SU-DHL-6 (cell line): ENCODE data around the gene MUC5B.

ENCODE experiments used
- H2AFZ ChIP-seq: fragments of 200-600 bp; sonication (generic); 2 replicates; pipeline ENCODE4 v1.6.1; 2014; ENCODE audit warnings: low read depth, mild to moderate bottlenecking, moderate library complexity, mixed read lengths, antibody characterized with exemption, low read length; ENCODE audit not compliant: severe bottlenecking
- H3F3A ChIP-seq: fragments of 200-600 bp; shearing (Covaris generic); 2 replicates; pipeline ENCODE4 v1.6.0; 2016; ENCODE audit warnings: antibody characterized with exemption, mild to moderate bottlenecking; ENCODE audit not compliant: insufficient read depth
- H3K27ac ChIP-seq: fragments of 200-600 bp; sonication (generic); 2 replicates; pipeline ENCODE4 v1.5.1; 2016; ENCODE audit warnings: low read depth, mild to moderate bottlenecking, low read length, moderate library complexity, mixed read lengths
- H3K27me3 ChIP-seq: fragments of 200-600 bp; sonication (generic), shearing (Covaris generic); 2 replicates; pipeline ENCODE4 v1.6.0; 2014; ENCODE audit warnings: mild to moderate bottlenecking, low read length
- H3K36me3 ChIP-seq: fragments of 200-600 bp; sonication (generic); 2 replicates; pipeline ENCODE4 v1.6.1; 2014; ENCODE audit warnings: mild to moderate bottlenecking, low read length, mixed read lengths
- H3K4me2 ChIP-seq: fragments of 300-600, 200-600 bp; shearing (Covaris generic), sonication (generic); 2 replicates; pipeline ENCODE4 v1.6.0; 2014; ENCODE audit warnings: low read length, low read depth, mild to moderate bottlenecking; ENCODE audit not compliant: poor library complexity, severe bottlenecking
- H3K4me3 ChIP-seq: fragments of 200-600 bp; sonication (generic); 2 replicates; pipeline ENCODE4 v1.5.1; 2014; ENCODE audit warnings: antibody characterized with exemption, low read length, mild to moderate bottlenecking, mixed read lengths; ENCODE audit not compliant: insufficient read depth, poor library complexity, severe bottlenecking
- H3K79me2 ChIP-seq: fragments of 200-600 bp; sonication (generic); 2 replicates; pipeline ENCODE4 v1.6.1; 2014; ENCODE audit warnings: mild to moderate bottlenecking, low read length, moderate library complexity; ENCODE audit not compliant: insufficient read depth
- H3K9ac ChIP-seq: fragments of 200-600 bp; sonication (generic); 2 replicates; pipeline ENCODE4 v1.7.0; 2014; ENCODE audit warnings: mild to moderate bottlenecking, low read length
- H3K9me2 ChIP-seq: fragments of 200-600 bp; sonication (generic); replicated peaks from 2 replicates; pipeline ENCODE4 v1.6.1; 2014; ENCODE audit warnings: low read length; ENCODE audit not compliant: insufficient read depth
- H3K9me3 ChIP-seq: fragments of 200-600 bp; sonication (generic); 2 replicates; pipeline ENCODE4 v1.6.1; 2014; ENCODE audit warnings: low read length, mixed read lengths; ENCODE audit not compliant: insufficient read depth
- H4K20me1 ChIP-seq: fragments of 200-600 bp; sonication (generic); 2 replicates; pipeline ENCODE4 v1.6.1; 2014; ENCODE audit warnings: low read depth, mild to moderate bottlenecking, antibody characterized with exemption, low read length, moderate library complexity, mixed read lengths
- CTCF ChIP-seq: fragments of 200-600 bp; sonication (generic); IDR thresholded peaks from one replicate; pipeline ENCODE4 v1.5.1; 2017; ENCODE audit warnings: antibody characterized with exemption, mild to moderate bottlenecking, low read length, moderate library complexity; ENCODE audit not compliant: insufficient read depth, poor library complexity, severe bottlenecking
- EZH2phosphoT487 ChIP-seq: fragments of 200-600 bp; sonication (generic), shearing (Covaris generic); conservative IDR thresholded peaks from 2 replicates; pipeline ENCODE4 v1.6.1; 2018; ENCODE audit warnings: mild to moderate bottlenecking, antibody characterized with exemption, low read length, moderate library complexity, mixed read lengths

The MUC5B gene

GRCh38 chr11:1257366-1257765, 34.5 kb downstream of the MUC5B start:
- no peak for TF ChIP-seq CTCF
- no peak for TF ChIP-seq EZH2phosphoT487
- Histone ChIP-seq H3K9ac (no peak overlapping the region), H2AFZ (no peak overlapping the region), H4K20me1 (no peaks in the 10 kb centered on the region), H3K4me3 (no peak overlapping the region), H3F3A (no peaks in the 10 kb centered on the region), H3K4me2 (no peak overlapping the region), H3K27me3 (no peaks in the 10 kb centered on the region), H3K27ac (no peak overlapping the region), H3K79me2 (no peaks in the 10 kb centered on the region), H3K36me3 (no peaks in the 10 kb centered on the region), H3K9me3 (no peaks in the 10 kb centered on the region; the same call in 1 of the 2 replicates), H3K9me2 (no peaks in the 10 kb centered on the region)

- Histone ChIP-seq H3K27me3 (no peaks in the 10 kb centered on the region), H3F3A (no peaks in the 10 kb centered on the region), H3K4me2 (no peak overlapping the region), H3K36me3 (no peaks in the 10 kb centered on the region), H3K9ac (no peak overlapping the region), H3K9me3 (no peaks in the 10 kb centered on the region), H3K9me2 (no peaks in the 10 kb centered on the region), H3K27ac (no peak overlapping the region), H2AFZ (no peak overlapping the region), H3K79me2 (no peaks in the 10 kb centered on the region), H3K4me3 (no peak overlapping the region), H4K20me1 (no peaks in the 10 kb centered on the region)
- no peak for TF ChIP-seq CTCF
- no peak for TF ChIP-seq EZH2phosphoT487
Observed at GRCh38 chr11:1257916-1258315, 35.0 kb downstream of the MUC5B start.

- no peak overlapping the region for H3K27ac ChIP-seq
- H3K9me3 ChIP-seq: no peaks in the 10 kb centered on the region
- no peak overlapping the region for H2AFZ ChIP-seq
- H3K36me3 ChIP-seq: no peaks in the 10 kb centered on the region
- no peaks in the 10 kb centered on the region for H4K20me1 ChIP-seq
- no peaks in the 10 kb centered on the region for H3K27me3 ChIP-seq
- no peak overlapping the region for H3K9ac ChIP-seq
- no peak overlapping the region for H3K4me3 ChIP-seq
- no peak for TF ChIP-seq CTCF
- no peak for TF ChIP-seq EZH2phosphoT487
- no peaks in the 10 kb centered on the region for H3K79me2 ChIP-seq
- H3K9me2 ChIP-seq: no peaks in the 10 kb centered on the region
- H3F3A ChIP-seq: no peaks in the 10 kb centered on the region
- H3K4me2 ChIP-seq: no peak overlapping the region
Observed at GRCh38 chr11:1258401-1259075, 35.7 kb downstream of the MUC5B start.
